Measurements from ENCODE around the gene ETF1.

DNA sequence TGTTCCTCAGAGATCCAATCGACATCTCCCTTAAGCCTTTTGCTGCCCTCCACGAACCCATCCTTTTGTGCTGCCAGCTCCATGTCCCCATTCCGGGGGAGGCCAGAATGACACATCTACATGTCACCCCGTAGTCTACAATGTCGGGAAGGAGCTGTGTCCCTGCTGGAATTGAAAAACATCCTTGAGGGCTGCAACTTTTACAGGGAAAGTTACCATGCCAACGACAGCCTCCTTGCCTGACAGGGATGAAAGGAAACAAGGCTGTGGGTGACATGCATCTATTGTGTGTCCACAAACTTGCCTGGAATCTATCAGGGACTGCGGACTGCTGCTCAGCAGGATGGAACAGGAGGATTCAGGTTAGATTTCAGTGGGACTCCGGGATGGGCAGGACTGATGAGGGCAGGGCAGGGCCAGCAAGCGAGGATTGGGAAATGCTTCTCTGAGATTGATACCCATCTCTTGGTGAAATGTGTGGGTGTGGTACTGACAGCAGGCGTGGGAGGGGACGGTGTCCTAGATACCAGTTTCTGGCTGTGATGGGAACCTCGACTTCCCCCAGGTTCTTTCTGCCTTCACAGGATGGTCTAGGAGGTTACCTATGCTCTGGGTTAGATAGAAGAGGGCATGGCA is 52.3 kb downstream of the ETF1 start:
- no peak for TF ChIP-seq ELF2 (CRISPR knock-in tag; IDR thresholded peaks at IDR 0.05)
- no peak for TF ChIP-seq XRCC5 (IDR thresholded peaks at IDR 0.05; ENCODE audit: low read depth, low read length)
